GM21619 (cell line): ENCODE data around the gene CEMP1.

Experiments
- ATAC-seq: cut with Tn5 transposase; IDR thresholded peaks from one replicate; pipeline ENCODE4 v1.9.1; 2021; ENCODE audit not compliant: unreplicated experiment

The CEMP1 gene

DNA sequence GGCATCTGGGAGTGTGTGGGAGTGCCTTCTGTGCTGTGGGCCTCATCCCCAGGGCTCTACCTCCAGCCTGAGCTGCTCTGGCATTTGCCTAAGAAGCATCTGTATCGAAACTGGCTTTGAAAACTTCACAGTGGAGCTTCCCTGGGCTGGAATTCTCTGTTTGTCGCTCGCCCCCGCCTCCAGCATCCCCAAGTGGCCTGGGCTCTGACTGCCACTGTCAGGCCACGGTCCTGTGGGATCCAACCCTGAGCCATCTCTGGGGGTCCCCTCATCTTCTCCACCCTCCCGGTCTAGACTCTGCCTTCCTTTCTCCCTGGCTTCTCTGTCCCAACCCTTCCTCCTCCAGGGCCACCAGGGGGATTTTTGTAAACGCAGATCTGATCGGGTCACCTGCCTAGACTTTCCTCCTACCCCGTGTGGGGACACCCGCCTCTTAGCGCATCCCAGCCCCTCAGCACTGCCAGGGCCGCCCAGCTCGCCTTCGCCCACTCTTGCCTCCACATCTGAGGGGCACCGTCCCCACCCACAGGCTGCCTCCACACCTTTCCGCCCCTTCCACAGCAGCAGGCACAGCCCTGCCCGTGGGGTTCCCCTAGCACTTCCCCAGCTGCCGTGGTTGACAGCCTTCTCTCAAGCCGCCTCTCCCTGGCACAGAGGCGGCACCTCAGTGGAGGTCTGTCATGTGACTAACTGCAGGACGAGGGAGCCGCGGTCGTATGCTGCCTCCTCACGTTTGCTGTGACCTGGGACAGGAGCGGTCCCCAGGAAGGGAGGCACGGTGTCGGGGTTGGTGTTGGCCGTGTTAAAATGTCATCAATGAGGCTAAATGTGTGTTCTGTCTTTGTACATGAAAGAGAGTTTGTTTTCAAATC, 44.3 kb downstream of the CEMP1 start:
- peak; percentile 67 for ATAC-seq

GRCh38 chr16:2485811-2486507, 45.2 kb downstream of the CEMP1 start:
- ATAC-seq, result no peak

- no peak for ATAC-seq
Observed at GRCh38 chr16:2484898-2485508, 46.2 kb downstream of the CEMP1 start.

DNA sequence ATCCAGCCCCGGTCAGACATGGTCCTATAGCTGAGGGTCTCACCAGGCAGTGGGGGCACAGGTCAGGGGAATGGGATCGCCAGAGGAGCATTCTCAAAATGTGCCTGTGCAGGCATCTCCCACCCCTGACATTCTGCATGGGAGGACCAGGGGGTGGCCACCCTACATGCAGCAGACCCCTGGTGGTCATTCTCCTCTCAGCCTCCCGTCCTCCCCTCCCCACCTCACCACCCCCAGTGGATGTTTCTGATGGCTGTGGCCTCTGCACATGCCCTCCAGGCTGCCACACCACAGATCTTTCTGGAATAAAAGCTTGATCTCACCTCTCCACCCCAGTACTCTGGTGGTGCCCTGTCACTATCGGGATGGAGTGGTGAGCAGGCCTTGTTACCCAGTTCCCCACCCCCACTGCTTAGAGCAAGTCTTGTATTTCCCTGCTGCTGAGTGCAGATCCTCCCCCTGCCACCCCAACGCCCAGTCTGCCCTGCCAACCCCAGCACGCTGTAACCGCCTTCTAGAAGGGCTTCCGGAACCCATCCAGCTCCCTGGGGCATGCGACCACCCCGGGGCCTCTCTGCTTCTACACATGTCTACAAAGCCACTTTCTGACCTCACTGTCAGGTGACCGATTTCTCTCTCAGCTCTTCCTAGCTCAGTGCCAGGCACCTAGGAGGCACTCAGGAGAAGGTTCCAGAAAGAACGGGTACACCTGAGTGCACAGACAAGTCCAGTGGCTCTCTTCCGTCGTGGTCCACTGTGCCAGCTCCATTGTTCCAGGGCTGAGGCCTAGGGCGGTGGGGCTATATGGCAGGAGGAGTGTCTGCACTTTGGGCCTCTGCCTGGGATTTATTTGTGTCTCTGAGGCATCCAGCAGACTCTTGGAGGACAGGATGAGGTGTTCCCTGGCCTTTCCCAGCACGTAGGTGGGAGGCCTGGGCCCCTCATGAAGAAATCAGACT, 47.0 kb downstream of the CEMP1 start:
- no peak for ATAC-seq

DNA sequence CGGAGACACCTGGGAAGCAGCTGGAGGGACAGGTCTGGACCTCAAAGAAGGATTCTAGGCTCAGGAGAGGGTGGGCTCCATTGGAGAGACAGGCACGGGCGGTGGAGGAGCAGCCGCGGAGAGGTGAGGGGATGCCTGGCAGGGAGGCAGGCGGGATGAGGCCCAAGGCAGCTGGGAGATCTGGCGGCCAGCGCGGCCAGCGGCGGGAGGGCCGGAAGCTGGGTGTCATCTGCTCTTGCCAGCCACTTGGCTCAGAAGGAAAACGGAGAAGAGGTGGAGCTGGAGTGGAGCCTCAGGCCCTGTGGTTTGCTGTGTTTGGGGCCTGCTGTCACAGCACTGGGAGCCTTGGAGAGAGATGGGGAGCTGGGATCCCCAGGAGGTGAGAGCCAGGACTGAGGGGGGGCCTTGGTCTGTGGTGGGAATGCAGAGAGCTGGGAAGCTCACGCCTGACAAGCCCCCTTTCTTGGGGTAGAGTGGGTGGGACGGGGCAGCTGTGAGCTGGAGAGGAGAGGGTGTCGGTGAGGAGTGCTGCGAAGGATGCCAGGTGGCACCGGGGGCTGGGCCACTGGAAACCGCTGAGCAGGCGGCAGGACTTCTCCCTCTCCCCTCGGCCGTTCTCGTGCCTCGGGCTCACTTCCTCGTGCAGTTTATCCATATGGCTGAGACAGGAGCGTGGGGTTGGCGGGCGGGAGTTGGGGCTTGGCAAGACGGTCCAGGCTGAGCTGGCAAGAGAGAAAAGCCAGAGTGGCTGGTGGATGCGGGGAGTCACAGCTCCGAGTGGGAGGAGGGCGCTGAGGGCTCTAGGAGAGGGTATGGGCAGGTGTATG, 48.3 kb downstream of the CEMP1 start:
- ATAC-seq, result no peak

DNA sequence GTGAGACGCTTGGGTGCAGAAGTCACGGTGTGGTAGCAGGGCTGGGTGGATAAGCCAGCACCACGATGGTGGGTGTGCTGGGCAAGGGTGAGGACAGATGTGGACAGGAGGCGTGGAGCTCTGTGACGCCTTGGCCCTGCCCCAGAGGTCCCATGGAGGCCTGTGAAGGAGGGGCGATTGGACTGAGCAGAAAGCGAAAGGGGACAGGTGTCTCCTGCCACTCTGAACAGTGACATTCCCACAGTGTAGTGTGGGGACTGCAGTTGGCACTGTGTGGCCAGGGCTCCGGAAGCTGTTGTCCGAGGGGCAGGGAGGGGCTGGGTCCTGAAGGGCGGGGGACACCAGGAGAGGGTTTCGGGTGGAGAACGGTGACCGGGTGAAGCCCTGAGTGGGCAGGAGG, 49.0 kb downstream of the CEMP1 start:
- ATAC-seq, result no peak

GRCh38 chr16:2481676-2482075, 49.5 kb downstream of the CEMP1 start:
- no peak for ATAC-seq

DNA sequence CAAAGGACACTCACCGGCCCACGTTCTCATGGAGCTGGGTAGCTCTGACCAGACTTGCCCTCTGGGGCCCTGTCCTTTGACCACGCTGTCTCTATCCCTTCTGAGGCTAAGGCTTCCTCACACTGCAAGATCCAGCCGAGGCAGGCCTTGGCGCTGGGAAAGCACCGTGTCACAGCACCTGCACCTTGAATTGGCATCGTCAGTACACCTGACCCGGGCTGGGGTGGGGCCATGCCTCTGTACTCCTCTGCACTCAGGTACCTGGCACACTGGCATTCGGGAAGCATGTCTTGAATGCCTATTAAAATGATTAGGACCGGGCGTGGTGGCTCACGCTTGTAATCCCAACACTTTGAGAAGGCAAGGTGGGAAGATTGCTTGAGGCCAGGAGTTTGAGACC, 50.3 kb downstream of the CEMP1 start:
- no peak for ATAC-seq
